Measurements from ENCODE around the gene NR4A3.
A peak's percentile ranks its signal among the peaks of the same experiment; 100 is the strongest.

NR4A3 gene

DNA sequence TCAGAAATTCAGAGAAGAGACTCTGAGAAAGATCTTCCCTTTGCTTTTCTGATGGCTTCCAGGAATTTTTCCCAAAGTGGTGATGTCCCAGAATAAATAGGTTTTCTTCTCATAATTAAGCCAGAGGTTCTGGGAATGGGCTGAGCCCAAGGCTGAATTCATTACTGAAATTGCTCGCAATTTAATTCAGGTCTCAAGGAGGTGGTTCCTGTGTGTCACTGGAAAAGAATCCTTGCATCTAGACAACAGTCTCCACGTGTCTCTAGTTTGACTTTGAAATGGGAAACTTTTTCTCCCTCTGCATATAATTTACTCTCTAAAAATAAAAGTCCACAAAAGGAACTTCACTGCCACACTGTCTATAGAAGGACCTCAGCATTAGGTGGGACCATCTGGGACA is 57.0 kb downstream of the NR4A3 start:
- peak; percentile 33 for DNase-seq (ENCODE audit: low spot score)

DNA sequence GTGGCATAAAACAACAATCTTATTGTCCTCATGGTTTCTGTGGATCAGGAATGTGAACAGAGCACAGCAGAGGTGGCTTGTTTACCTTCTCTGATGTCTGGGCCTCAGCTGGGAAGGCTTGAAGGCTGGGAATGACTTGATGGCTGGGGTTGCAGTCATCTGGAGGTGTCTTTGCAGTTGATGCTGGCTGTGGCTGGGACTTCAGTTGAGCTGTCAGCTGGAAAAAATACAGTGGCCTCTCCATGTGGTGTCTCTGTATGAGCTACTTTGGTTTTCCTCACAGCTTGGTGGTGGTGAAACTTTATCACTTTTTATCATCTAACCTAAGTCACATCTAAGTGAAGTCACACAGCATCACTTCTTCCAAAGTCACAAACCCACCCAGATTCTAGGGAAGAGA is 60.1 kb downstream of the NR4A3 start:
- DNase-seq (ENCODE audit: low spot score), result no peak

DNA sequence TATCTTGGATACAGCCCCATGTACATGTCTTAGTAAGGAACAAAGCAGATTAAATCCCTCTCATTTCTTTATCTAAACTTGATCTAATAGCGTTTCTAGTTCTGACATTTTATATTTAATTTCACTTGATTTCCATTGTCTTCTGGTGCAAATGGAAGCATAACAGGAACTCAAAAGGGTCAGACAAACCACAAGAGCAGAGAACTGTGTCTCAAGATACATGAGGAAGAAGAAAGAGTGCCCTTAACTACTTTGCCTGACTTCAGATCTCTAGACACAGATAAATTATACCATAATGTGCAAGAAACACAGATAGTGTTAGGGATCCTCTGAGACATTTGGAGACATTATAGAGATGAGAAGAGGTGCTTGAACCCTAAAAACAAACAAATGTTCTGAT is 64.1 kb downstream of the NR4A3 start:
- no peak for DNase-seq (ENCODE audit: low spot score)

- no peak for DNase-seq (ENCODE audit: low spot score)
Measured at GRCh38 chr9:99889120-99889519, 67.4 kb downstream of the NR4A3 start.

- DNase-seq (ENCODE audit: low spot score), result no peak
Measured at GRCh38 chr9:99894826-99895225, 73.1 kb downstream of the NR4A3 start.

DNA sequence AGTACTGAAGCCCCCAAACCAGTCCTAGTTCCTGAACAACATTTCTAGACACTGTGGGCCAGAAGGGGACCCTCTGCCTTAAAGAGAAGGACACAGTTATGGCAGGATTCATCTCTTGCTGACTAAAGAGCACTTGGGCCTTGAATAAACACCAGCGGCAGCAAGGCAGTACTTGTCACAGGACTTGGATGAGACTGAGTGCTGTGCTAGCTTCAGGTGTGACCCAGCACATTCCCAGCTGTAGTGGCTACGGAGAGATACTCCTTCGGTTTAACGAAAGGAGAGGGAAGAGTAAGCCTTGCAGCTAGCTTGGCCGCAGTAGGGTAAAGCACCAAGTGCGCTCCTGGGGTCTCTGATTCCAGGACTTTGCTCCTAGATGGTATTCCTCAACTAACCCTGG is 73.8 kb downstream of the NR4A3 start:
- no peak for DNase-seq (ENCODE audit: low spot score)

GRCh38 chr9:99896119-99896518 is 74.4 kb downstream of the NR4A3 start:
- no peak for DNase-seq (ENCODE audit: low spot score)

DNA sequence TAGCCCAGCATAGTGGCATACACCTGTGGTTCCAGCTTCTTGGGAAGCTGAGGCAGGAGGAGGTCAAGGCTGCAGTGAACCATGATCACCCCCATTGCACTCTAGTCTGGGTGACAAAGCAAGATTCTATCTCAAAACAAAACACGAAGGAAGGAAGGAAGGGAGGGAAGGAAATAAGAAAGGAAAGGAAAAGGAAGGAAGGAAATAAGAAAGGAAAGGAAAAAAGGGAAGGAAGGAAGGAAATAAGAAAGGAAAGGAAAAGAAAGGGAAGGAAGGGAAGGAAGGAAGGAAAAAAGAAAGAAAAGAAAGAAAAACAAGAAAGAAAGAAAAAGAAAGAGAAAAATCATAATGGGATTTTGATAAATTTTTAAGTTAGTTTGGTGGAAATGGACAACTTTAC is 81.7 kb downstream of the NR4A3 start:
- no peak for DNase-seq (ENCODE audit: low spot score)

- DNase-seq (ENCODE audit: low spot score), result peak; percentile 14
Measured at GRCh38 chr9:99905833-99906402, 84.2 kb downstream of the NR4A3 start.

DNA sequence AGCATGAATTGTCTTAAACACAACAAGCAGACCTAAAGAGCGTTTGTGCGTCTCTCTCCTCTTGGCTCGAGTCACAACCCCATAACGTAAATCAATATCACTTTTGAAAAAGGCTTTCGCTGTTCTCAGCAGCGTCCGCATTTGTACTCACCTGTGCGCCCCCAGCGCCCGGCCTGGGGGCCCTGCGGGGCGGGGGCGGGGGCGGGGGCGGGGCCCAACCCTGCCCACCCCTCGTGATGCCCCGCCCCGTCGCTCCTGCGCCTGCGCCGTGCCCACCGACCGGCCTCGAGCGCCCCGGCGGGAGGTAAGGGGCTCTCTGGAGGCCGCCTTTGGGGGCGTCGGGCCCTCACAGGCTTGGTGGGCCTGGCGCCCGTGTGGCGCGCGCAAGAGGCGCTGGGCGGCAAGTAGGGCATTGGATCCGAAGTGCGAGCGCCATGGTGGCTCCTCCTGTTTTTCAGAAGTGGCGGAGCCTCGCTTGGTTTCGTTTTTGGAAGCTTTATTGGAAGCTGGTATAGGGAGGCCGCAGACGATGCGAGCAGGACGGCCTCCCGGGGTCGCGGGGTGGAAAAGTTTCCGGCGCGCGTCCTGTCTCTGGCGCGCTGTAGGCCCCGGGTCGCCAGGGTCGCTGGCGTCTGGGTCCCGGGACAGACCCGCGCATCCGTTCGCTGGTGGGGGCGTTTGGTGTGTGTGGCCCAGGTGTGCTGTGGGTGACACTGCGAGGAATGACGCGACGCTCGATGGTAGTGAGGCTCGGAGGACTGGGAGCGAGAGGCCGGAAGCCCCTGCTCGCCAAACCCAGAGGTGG is 84.9 kb downstream of the NR4A3 start, which contains the start of gene STX17:
STX17 (plus strand) TSS at position 252 of the 805 bp plus-strand sequence. CDS start 8,586 bp downstream, outside the sequence.
- DNase-seq (ENCODE audit: low spot score), result peak; percentile 98

DNA sequence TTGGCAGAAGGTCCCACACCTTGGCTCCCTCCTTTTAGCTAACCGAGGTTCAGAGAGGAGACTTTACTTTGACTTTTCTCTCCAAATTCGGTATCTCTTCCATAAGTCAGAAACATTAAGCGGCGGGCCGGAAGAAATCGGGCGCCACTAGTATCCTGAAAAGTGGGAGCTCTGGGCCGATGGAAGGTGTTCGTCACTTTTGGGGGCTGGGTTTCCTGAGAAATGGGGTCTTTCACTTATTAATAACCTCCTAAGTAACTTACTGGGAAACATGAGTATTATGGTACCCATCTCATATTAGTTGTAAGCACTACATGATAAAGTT is 85.5 kb downstream of the NR4A3 start:
- no peak for DNase-seq (ENCODE audit: low spot score)

GRCh38 chr9:99911600-99911999 is 89.9 kb downstream of the NR4A3 start:
- no peak for DNase-seq (ENCODE audit: low spot score)

All from AG20443 (cell line).